Stimulated activated CD4-positive, alpha-beta T cell treated with anti-CD3 and anti-CD28 coated beads, Interleukin-1b, Interleukin-23, amount 100 ng/mL, for 48 hours (primary cell): ENCODE measurements around the gene DAAM2.

ENCODE experiments used
- DNase-seq: peaks from one replicate; pipeline ENCODE4 v3.0.0-alpha.2; 2020

DAAM2 gene

DNA sequence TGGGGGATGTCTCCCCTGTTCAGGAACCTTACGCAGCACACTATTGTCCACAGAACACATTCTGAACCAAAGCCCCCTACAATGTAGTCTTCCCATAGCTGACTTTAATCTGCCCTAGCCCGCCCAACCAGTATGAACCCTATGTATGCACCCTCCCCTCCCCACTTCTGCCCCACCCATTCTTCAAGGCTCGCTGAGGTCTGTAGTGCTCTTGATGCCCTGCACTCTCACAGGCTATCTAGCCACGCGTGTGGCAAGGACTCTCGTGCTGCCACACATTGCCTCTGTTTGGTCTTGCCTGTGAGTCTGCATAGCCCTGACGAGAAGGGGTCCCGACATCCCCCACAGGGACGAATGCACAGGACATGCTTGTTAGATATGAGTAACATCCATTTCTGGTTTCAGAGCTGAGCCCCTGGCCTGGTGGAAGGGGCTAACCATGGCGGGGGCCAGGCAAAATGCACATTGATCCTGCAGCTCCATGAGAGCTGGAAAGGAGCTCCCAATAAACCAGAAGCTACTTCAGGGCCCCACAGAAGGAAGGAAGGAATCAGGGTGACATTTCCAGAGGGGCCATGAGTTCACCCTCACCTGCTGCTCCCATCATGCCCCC, 119.4 kb downstream of the DAAM2 start:
- no peak for DNase-seq

DNA sequence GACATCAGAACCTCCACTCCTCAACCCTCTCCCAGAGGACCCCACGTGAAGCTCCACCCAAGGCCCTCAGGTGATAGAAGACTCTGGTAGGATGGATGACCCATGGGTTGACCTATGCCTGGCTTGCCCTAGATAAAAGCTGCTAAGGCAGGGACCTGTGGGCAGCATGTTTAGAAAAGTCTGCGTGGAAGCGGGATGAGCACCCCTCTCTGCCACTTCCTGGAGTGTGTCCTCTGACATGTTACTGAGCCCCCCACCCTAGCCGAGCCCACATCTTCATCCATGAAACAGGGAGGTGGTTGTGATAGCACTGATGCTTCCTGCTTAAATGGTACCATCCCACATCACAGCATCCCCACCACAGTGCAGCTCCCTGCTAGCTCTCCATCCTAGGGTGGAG, 120.3 kb downstream of the DAAM2 start:
- DNase-seq, result no peak

DNA sequence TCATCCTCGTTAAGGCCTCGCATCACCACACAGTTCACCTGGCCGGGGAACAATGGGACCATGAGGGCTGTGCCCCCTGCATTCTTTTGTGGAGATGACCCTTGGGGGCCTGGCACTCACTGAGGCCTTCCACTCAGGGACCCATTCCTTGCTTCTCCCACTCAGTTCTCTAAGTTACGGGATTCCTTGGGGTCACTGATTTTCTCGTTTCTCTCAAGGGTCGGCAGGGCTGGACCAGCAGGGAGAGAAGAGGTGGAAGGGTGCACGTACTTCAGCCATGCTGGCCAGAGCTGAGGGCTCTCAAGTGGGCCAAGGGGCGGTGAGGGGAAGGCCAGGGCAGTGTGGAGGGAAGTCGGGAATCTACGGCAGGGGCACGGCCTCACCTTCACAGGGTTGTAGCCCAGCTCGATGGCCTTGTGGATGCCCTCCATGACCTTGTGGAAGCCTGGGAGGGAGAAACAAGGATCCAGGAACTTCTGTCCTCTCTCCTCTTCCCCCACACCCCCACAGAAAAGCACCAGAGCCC, 121.3 kb downstream of the DAAM2 start:
- no peak for DNase-seq

DNA sequence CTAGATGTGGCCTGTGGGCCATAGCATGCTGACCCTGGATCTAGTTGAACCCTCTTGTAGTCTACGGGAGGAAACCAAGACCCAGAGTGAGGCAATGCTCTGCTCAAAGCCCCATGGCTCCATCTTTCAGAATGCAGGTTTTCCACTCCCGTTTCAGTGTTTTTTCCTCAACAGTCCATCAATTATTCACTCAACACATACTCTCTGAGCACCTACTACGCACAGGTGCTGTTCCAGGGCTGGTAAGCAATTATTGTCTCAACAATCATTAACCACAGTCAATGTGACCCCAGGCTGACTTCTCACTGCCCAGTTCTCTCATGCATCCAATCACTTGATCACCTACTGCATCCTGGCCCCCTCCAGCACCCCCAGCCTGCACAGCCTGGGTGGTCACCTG, 122.1 kb downstream of the DAAM2 start:
- no peak for DNase-seq

DNA sequence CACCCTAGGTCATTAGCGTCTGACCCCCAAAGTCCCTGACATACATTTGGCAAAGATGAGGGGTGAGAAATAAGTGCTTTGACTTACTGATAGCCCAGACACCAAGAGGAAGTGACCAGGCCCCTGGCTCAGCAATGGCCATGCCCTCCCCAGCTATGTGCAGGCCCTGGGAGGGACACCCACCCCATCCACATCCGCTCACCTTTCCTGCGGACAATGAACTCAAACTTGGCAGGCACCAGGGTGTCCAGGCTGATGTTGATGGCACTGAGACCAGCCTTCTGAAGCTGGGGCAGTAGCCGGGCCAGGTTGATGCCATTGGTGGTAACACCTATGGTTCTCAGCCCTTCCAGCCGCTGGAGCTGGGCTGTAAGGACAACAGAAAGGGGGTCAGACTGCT, 123.7 kb downstream of the DAAM2 start:
- DNase-seq, result no peak

DNA sequence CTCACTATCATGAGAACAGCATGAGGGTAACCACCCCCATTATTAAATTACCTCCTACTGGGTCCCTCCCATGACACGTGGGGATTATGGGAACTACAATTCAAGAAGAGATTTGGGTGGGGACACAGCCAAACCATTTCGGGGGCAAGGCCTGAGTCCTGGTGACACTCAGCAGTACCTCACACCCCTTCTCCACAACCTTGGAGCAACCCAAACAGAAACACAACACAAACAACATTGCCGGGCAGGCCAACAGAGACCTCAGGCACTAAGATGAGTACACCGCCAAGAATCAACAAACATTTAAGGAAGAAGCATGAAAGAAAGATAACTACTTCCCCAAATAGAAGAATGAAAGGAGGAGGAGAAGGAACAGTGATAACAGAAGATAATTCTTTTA, 125.2 kb downstream of the DAAM2 start:
- no peak for DNase-seq

DNA sequence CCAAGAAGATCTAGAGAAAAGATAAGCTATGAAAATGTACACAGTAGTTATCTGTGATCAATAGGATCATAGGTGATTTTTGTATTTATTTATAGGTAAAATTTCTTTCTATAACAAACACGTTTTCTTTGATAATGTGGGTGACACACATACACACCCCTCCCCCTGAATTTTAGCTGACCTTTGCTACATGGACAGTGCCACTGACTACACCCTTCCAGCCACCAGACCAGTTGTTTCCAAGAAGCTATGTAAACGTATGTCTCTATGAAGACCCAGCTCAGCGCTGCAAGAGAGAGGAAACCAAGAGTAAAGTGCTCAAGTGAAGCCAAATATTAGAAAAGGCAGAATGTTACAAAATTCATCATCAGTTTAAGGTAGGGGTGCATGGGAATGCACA, 125.8 kb downstream of the DAAM2 start:
- no peak for DNase-seq

DNA sequence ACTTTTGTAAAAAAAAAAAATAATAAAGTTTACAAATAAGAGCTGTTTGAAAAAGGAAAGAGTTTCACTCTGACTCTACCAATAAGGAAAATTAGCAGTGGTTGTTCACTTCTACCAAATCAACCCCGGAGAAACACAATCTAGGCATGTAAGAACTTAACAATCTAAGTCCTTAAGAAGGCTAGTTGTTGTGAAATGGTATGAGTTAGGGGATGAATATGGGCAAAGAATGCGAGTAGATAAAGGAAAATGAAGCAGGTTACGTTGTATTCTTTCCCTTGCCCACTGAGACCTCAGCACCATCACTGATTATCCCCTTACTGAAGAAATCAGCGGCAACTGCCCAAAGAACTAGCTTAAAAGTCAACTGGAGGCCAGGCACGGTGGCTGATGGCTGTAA, 126.7 kb downstream of the DAAM2 start:
- DNase-seq, result no peak

DNA sequence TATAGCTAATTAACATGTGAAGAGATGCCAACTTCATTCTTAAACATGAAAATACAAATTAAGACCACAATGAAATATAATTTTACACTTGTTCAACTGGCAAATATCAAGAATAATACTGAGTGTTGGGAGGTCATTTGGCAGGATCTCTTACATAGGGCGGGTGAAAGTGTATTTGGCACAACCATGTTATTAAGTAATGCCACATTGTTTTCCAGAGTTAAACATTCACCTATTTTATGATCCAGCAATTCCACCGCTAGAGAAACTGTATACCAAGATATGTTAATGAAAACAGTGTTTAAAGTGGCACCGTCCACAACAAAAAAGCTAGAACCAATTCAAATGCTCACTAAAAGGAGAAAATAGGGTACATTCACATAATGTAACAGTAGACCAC, 128.0 kb downstream of the DAAM2 start:
- no peak for DNase-seq

DNA sequence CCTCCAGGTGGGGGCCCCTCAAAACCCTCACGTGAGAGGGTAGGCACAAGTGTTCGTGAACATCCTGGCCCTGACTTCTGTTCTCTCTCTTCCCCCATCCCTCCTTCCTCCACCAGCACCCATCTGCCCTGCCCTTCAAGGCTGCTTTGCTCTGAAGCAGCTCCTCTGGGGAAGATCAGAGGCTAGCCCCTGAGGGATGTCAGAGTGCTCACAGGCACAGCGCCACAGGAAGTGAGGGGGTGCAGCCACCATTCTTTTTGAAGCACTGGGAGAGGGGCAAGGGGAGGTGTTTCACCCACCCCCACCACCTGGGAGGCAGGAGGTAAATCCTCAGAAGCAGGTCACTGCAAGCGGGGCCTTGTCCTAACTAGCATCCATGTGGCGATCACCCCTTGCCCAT, 130.6 kb downstream of the DAAM2 start:
- no peak for DNase-seq

DNA sequence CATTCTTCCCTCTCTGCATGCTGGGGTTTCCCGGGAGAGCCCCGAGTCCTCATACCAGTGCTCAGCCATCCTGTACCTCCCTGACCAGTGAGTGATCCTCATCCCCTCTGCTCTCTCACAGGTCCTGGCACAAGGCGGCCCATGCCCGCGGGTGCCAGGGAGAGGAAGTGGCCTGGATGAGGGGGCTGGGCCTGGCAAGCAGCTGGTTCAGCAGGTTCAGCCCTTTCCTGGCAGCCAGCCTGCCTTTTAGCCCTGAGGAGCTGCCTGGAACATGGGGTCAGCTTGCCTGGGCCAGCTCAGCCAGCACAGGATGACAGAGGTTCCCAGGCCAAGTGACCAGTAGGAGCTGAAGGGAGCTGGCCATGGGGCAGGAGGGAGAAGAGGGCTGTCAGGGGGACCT, 131.2 kb downstream of the DAAM2 start:
- DNase-seq, result no peak

DNA sequence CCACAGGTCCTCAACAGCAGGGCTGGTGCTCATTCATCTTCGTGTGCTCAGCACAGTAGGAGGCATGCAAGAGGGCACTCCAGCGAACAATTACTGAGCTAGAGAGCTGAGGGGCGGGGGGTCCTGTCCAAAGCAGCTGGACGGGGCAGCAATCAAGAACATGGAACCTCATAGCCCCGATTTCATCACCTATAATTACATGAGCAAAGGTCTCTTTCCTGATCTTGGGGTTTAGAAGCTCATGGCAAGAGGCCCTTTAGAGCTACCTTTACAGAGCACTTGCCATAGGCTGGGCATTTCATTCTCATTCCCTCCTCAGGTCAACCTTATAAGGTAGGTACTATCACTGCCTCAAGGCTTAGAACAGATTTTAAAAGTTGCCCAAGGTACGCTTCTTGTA, 131.7 kb downstream of the DAAM2 start:
- DNase-seq, result no peak

DNA sequence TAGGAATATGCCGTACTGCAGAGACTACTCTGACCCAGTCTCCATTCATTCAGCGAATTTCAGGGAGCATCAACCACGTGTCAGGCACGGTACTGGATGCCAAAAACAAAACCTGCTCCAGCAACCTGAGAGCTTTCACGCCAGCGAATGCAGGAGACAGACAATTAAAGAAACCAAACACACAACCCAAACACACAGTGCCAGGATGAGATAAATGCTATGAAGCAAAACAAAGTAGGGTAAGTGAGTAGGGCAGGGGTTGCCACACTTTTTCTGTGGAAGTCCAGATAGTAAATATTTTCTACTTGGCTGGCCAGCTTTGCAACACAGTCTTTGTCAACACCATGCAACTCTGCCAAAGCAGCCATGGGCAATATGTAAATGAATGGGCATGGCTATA, 132.1 kb downstream of the DAAM2 start:
- no peak for DNase-seq

DNA sequence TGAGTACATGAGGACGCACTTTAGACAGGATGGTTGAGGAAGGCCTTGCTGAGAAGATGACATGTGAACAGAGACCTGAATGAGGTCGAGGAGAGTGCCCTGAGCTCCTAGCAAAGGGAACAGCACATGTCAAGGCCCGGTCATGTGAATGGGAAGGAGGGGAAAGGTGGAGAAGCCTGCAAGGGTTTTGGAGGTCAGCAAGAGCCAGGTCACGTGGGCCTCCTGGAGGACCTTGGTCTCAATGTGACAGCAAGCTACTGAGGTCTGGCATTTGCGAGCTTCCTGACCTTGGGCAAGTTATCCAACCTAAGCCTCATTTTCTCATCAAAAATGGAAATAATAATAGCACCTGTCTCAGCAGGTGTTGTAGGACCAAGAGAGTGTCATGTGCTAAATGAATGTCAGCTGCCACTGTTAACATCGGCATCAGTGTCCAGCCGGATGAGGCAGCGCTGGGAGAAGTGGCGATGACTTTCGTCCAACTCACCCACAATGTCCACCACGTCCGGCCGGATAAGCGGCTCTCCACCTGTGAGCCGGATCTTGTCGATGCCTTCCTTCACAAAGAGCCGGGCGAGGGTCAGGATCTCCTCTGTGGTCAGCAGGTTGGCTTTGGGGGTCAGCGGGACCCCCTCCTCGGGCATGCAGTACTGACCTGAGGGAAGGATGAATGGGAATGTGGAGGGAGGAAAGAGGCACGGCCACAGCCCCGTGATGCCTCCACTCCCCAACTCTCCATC, 133.2 kb downstream of the DAAM2 start:
- no peak for DNase-seq

DNA sequence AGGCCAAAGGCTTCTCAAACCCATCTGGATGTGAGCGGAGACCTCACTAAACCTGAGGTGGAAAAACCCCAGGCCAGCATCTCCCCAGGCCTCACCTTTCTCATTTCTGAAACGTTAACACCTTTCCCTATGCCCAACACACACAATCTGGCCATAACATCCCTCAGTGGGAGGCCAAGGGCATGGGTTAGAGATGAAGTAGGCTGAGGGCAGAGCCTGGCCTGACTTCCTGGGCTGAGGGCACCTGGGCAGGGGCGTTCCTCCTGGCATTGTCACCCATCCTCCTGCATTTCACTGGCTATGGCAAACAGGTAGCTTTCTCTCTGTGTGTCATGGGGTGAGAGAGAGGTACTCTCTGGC, 133.7 kb downstream of the DAAM2 start:
- no peak for DNase-seq

DNA sequence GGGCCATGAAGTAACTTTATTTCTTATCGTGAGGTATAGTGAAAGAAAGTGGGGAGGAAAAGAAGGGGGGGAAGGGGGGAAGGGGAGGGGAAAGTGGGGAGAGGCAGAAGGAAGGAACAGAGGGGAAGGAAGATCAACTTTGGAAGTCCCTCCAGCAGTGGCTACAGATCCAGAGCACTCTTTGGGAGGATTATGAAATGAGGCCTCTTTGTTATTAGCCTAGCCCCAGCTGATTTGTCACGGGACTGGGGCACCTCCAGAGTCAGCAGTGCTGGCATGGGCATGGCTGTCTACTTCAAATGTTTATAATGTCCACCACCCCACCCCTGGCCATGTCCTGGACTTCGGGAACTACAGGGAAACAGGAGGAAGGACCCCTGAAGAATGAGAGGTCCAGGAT, 134.5 kb downstream of the DAAM2 start:
- no peak for DNase-seq

DNA sequence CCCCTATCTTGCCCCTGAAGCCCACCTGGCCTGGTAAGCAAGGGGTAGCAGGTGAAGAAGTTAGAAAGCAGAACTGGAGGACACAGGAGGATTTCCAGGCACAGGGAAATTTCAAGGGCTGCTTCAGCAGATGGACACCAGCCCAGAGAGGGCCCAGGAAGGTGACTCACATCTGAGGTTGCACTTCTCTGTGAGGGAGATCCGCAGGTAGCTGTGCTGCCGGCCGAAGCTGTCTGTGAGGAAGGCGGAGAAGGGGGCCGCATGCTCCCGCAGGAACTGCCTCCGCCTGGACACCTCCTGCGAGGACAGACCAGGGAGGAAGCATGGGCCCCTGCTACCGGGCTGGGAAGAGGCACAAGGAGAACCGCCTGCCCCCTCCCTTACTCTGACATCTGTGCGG, 135.0 kb downstream of the DAAM2 start:
- no peak for DNase-seq

DNA sequence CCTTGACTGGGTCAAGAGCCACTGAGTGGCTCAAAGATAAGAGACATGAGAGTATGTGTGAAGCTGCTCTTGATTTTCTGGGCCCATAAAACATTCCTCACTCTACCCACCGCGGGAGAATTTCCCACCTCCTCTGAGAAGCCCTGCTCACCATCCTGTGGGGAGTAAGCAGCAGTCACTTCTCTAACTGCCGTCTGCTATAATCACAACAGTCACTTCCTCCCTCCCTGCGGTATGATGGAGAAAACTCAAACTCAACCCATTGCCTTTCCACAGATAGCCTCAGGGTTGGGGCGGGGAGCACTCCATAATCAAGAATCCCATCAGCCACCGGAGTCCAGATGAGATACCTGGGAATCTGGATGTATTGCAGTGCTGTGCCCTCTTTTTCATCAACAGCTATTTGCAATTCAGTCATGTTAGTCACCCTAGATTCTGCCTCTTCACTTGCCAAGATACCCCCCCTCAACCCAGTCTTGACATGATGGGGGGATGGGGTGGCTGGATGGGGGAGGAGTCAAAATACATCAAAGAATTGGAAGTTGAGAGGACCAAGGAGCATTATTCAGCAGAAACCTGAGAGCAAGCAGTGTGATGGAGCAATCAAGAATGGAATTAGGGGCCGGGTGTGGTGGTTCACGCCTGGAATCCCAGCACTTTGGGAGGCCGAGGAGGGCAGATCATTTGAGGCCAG, 137.0 kb downstream of the DAAM2 start:
- no peak for DNase-seq

DNA sequence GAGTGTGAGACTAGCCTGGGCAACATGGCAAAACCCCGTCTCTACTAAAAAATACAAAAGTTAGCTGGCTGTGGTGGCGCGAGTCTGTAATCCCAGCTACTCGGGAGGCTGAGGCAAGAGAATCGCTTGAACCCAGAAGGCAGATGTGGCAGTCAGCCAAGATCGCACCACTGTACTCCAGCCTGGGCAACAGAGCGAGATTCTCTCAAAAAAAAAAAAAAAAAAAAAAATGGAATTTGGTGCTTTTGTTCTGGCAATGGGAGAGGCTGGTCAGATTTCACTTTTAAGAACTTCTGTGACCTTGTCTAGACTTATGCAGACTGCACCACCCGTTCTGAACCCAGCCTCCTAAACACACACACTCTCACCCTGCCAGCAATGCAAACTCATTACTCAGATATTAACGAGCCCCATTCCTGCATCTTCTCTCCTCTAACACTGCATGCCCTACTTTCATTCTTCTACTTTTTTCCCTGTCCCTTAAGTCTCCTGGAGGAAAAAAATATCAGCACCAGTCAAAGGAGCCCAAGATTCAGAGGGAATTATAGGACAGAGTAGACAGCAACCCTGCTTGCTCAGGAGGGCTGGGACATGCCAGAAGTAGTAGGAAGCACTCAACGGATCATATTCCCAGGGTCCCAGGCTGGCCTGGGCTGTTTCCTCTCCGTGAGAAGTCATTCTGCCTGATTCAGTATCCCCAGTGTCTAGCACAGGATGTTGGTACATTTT, 137.7 kb downstream of the DAAM2 start:
- no peak for DNase-seq

DNA sequence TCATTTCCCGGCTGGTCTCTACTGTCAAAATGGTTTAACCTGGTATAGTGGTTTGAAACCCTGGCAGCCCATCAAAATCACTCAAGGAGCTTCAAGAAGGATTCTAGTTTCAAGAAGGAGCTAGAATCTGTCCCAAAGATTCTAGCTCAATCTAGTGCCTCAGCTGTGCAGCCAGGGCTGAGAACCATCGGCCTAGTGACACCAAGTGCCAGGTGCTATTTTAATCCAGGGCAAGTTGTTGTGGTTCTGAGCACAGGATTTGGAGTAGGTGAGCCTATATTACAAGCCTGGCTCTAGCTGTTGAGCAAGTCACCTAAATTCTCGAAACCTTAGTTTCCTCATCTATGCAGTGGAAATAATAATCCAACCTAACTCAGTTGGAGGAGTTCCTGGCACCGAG, 138.4 kb downstream of the DAAM2 start:
- no peak for DNase-seq

DNA sequence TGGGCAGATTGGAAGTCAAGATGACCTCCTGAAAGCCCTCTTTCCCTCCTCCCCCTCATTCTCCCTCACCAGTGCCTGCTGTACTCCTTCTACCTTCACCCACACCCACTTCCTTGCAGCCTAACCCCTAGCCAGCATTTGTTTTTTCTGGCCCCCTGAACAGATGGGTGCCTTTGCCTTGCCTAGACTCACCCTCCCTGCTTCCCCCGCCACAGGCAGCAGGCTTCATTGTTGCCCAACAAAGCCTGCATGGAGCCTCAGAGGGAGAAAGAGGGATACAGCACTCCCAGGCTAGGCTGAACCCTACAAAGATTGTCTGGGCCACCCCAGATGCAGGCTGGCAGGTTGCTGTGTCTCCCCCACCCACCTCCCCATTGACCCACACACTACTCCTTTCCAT, 139.4 kb downstream of the DAAM2 start:
- no peak for DNase-seq

DNA sequence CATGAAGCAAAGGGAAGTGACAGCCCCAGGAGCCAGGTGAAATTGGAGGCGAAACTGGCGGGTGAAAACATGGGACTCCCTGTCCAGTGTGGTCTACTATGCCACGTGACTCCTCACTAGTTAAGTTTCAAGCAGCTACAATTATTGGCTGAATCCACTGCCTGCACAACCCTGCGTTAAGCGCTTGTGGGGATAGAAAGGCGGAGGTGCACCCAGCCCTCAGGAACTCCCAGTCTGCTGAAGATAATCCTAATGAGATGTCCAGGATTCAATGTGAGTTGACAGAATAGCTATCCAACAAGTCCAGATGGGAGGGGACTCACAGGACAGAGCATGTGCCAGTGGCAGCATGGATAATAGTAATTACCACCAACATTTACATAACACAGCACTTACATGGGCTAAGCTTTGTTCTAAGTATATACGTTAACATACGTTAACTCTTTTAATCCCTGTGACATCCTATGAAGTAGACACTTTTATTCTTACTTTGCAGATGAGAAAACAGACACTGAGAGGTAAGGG, 140.3 kb downstream of the DAAM2 start:
- no peak for DNase-seq

DNA sequence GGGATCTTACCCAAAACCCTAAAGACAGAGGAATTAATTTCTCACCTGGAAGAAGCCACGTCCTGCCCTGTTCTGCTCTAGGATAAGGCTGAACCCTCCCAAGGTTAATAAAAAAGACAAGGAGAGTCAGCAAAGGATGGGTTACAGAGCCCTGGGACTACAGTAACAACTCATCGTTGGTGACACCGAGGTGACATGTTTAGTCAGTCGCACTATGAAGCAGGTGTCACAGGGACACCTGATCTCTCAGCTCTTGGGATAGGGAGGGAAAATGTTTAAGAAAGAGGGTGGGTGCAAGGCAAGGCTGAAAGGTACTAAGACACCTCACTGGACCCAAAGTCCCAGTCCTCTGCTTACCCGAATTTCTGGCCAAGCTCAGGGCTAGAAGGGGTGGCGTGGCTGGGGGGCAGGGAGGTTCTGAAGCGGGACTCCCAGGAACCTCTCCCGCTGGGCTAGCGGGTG, 141.5 kb downstream of the DAAM2 start:
- no peak for DNase-seq
